Hepatocyte (in vitro differentiated cells): ENCODE data around the gene UBR3. TPM values are rescaled to one million over a fixed set of nuclear protein-coding genes. Genes with fewer than 3 reads are reported as not detected.

Experiments used
- DNase-seq: peaks from one replicate; pipeline ENCODE4 v3.0.0-alpha.2; 2016; ENCODE audit warnings: low spot score
- H2AFZ ChIP-seq: fragments of 200-600 bp; sonication (generic); 2 replicates; pipeline ENCODE4 v1.6.0; 2016; ENCODE audit warnings: antibody characterized with exemption, mild to moderate bottlenecking
- H3K27ac ChIP-seq: fragments of 200-600 bp; sonication (generic); 2 replicates; pipeline ENCODE4 v1.5.1; 2016; ENCODE audit warnings: mild to moderate bottlenecking
- H3K27me3 ChIP-seq: fragments of 200-600 bp; sonication (generic); 2 replicates; pipeline ENCODE4 v1.6.1; 2016
- H3K36me3 ChIP-seq: fragments of 200-600 bp; sonication (generic); replicated peaks from 2 replicates; pipeline ENCODE4 v1.5.1; 2016; ENCODE audit warnings: low read depth; ENCODE audit not compliant: insufficient read depth
- H3K4me1 ChIP-seq: fragments of 200-600 bp; sonication (generic); 2 replicates; pipeline ENCODE4 v1.5.1; 2016; ENCODE audit warnings: mild to moderate bottlenecking, moderate library complexity; ENCODE audit not compliant: insufficient read depth
- H3K4me2 ChIP-seq: fragments of 200-600 bp; sonication (generic); 2 replicates; pipeline ENCODE4 v1.6.0; 2016
- H3K4me3 ChIP-seq: fragments of 200-600 bp; sonication (generic); 2 replicates; pipeline ENCODE4 v1.5.1; 2016; ENCODE audit warnings: mild to moderate bottlenecking
- H3K79me2 ChIP-seq: fragments of 200-600 bp; sonication (generic); 2 replicates; pipeline ENCODE4 v1.6.0; 2017; ENCODE audit warnings: mild to moderate bottlenecking
- H3K9me2 ChIP-seq: fragments of 200-600 bp; sonication (generic); replicated peaks from 2 replicates; pipeline ENCODE4 v1.6.0; 2017; ENCODE audit warnings: mild to moderate bottlenecking; ENCODE audit not compliant: insufficient read depth
- H3K9me3 ChIP-seq: fragments of 200-600 bp; sonication (generic); 2 replicates; pipeline ENCODE4 v1.5.1; 2016; ENCODE audit warnings: low read depth, mild to moderate bottlenecking
- H4K20me1 ChIP-seq: fragments of 200-600 bp; sonication (generic); 2 replicates; pipeline ENCODE4 v1.6.0; 2016; ENCODE audit warnings: mild to moderate bottlenecking; ENCODE audit not compliant: insufficient read depth, poor library complexity, severe bottlenecking
- EZH2 ChIP-seq: fragments of 200-600 bp; sonication (generic); IDR thresholded peaks from 2 replicates; pipeline ENCODE4 v1.6.1; 2016; ENCODE audit warnings: antibody characterized with exemption, mild to moderate bottlenecking, borderline replicate concordance
- EZH2phosphoT487 ChIP-seq: fragments of 200-600 bp; sonication (generic); IDR thresholded peaks from one replicate; pipeline ENCODE4 v1.6.1; 2018; ENCODE audit warnings: antibody characterized with exemption, mild to moderate bottlenecking, low read depth, moderate library complexity; ENCODE audit not compliant: unreplicated experiment, severe bottlenecking
- WGBS: methylation state at CpG from one replicate; pipeline ENCODE4 v1.1.6; 2016; ENCODE audit warnings: low lambda C conversion rate; ENCODE audit errors: missing lambda C conversion rate; 5-methylcytosine and 5-hydroxymethylcytosine counted together
- polyA plus RNA-seq: library from polyadenylated mRNA; unstranded; fragments of >200 nt; fragmentation: Nextera tagmentation; extraction: Ambion mirVana; gene quantifications from 2 replicates; pipeline ENCODE4 v1.2.1, GENCODE V29; 2016
- total RNA-seq: library from RNA; depleted of rRNA; stranded (reverse); fragments of >200 nt; gene quantifications from 2 replicates; pipeline ENCODE4 v1.2.3, GENCODE V29; 2014
- TF ChIP-seq, protein P1 (sequence below): fragments of 200-600 bp; sonication (generic); IDR thresholded peaks from 2 replicates; pipeline ENCODE4 v1.5.1; 2016; ENCODE audit warnings: antibody characterized with exemption, mild to moderate bottlenecking; ENCODE audit not compliant: poor library complexity

UBR3 gene
- total and polyA plus RNA-seq, 2 experiments from 2014 or later, result 10.1 to 40.4 TPM

DNA sequence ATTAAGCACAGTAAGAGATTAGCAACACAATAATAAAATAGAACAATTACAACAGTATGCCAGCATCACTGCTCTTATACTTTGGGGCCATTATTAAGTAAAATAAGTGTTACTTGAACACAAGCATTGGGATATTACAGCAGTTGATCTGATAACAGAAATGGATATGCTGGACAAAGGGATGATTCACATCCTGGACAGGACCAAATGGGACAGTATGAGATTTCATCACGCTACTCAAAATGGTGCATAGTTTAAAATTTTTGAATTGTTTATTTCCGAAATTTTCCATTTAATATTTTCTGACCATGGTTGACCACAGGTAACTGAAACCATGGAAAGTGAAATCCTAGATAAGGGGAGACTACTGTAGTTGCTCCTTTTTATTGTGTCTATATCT is 138.2 kb downstream of the UBR3 start:
- peaks cover 5% of the 10 kb centered on the region for H3K4me1 ChIP-seq
- H3K36me3 ChIP-seq, result peaks cover 4% of the 10 kb centered on the region
- no peaks in the 10 kb centered on the region for H3K9me3 ChIP-seq
- TF ChIP-seq, protein P1, sequence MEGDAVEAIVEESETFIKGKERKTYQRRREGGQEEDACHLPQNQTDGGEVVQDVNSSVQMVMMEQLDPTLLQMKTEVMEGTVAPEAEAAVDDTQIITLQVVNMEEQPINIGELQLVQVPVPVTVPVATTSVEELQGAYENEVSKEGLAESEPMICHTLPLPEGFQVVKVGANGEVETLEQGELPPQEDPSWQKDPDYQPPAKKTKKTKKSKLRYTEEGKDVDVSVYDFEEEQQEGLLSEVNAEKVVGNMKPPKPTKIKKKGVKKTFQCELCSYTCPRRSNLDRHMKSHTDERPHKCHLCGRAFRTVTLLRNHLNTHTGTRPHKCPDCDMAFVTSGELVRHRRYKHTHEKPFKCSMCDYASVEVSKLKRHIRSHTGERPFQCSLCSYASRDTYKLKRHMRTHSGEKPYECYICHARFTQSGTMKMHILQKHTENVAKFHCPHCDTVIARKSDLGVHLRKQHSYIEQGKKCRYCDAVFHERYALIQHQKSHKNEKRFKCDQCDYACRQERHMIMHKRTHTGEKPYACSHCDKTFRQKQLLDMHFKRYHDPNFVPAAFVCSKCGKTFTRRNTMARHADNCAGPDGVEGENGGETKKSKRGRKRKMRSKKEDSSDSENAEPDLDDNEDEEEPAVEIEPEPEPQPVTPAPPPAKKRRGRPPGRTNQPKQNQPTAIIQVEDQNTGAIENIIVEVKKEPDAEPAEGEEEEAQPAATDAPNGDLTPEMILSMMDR, result no peak
- no peak for TF ChIP-seq EZH2phosphoT487
- no peak for TF ChIP-seq EZH2
- no peak overlapping the region for H3K4me2 ChIP-seq
- no peaks in the 10 kb centered on the region for H4K20me1 ChIP-seq
- H3K27me3 ChIP-seq, result no peaks in the 10 kb centered on the region
- no peak overlapping the region for H3K4me3 ChIP-seq
- no peak overlapping the region for H2AFZ ChIP-seq
- H3K9me2 ChIP-seq, result no peaks in the 10 kb centered on the region
- no peak overlapping the region for H3K27ac ChIP-seq
- H3K79me2 ChIP-seq, result no peaks in the 10 kb centered on the region
- 100% methylated on average over 2 of the region's 2 CpGs for whole genome bisulfite sequencing
- DNase-seq, result no peak

DNA sequence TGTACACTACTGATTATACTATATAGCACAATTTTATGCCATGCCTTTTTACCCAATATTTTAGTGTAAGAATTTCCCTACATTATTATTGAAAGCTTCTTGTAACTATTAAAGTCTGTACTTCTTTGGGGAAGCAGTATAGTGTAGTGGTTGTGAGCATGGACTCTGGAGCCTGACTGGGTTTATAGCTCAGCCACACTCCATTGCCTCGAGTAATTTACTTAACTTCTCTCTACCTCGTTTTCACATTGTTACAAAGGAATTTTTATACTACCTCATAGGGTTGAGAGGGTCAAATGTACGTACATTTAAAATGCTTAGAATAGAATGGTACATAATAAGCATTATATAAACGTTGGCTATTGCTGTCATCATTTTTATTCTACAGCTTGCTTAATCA is 139.2 kb downstream of the UBR3 start:
- peak; percentile 8 for DNase-seq
- no peak overlapping the region for H3K4me3 ChIP-seq
- H3K4me1 ChIP-seq, result peaks cover 5% of the 10 kb centered on the region
- no peak overlapping the region for H3K27ac ChIP-seq
- H3K4me2 ChIP-seq, result peak overlapping the region; percentile 25
- H3K27me3 ChIP-seq, result no peaks in the 10 kb centered on the region
- no peaks in the 10 kb centered on the region for H3K79me2 ChIP-seq
- no peaks in the 10 kb centered on the region for H4K20me1 ChIP-seq
- 56% methylated on average over 4 of the region's 4 CpGs for WGBS
- no peak overlapping the region for H2AFZ ChIP-seq
- no peaks in the 10 kb centered on the region for H3K9me2 ChIP-seq
- TF ChIP-seq, protein P1, result no peak
- TF ChIP-seq EZH2phosphoT487 (no peak), EZH2 (no peak)
- no peaks in the 10 kb centered on the region for H3K9me3 ChIP-seq
- H3K36me3 ChIP-seq, result peaks cover 4% of the 10 kb centered on the region

DNA sequence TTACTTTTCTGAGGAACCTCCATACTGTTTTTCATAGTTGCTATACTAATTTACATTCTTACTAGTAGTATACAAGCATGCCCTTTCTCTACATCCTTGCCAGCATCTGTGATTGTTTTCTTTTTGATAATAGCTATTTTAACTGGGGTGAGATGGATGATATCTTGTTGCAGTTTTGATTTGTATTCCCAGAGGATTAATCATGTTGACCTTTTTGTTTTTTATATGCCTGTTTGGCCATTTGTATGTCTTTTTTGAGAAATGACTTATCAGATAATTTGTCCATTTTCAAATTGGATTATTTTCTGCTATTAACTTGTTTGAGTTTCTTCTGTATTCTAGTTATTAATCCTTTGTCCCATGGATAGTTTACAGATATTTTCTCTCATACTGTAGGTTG is 141.5 kb downstream of the UBR3 start:
- no peak for DNase-seq
- H4K20me1 ChIP-seq, result no peaks in the 10 kb centered on the region
- H3K4me1 ChIP-seq, result peaks cover 5% of the 10 kb centered on the region
- TF ChIP-seq, protein P1, result no peak
- TF ChIP-seq EZH2phosphoT487, result no peak
- TF ChIP-seq EZH2, result no peak
- no peaks in the 10 kb centered on the region for H3K9me3 ChIP-seq
- H3K27ac ChIP-seq, result no peak overlapping the region
- H3K79me2 ChIP-seq, result no peaks in the 10 kb centered on the region
- H2AFZ ChIP-seq, result no peak overlapping the region
- peaks cover 4% of the 10 kb centered on the region for H3K36me3 ChIP-seq
- H3K9me2 ChIP-seq, result no peaks in the 10 kb centered on the region
- H3K4me3 ChIP-seq, result no peak overlapping the region
- H3K27me3 ChIP-seq, result no peaks in the 10 kb centered on the region
- H3K4me2 ChIP-seq, result no peak overlapping the region

DNA sequence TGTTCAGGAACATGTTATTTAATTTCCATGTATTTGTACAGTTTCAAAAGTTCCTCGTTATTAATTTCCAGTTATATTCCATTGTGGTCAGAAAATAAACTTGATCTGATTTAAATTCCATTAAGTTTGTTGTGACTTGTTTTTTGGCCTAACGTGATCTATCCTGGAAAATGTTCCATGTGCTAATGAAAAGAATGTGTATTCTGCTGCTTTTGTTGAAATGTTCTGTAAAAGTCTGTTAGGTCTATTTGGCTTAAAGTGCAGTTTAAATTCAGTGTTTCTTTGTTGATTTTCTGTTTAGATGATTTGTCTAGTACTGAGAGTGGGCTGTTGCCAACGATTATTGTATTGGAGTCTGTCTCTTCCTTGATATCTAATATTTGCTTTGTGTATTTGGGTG is 148.0 kb downstream of the UBR3 start:
- Histone ChIP-seq H3K4me3 (no peak overlapping the region), H3K9me3 (peaks cover 9% of the 10 kb centered on the region), H3K27ac (no peak overlapping the region), H4K20me1 (no peaks in the 10 kb centered on the region), H2AFZ (no peak overlapping the region), H3K4me2 (no peak overlapping the region), H3K9me2 (no peaks in the 10 kb centered on the region), H3K4me1 (no peaks in the 10 kb centered on the region), H3K79me2 (peaks cover 5% of the 10 kb centered on the region), H3K36me3 (no peaks in the 10 kb centered on the region), H3K27me3 (no peaks in the 10 kb centered on the region)
- DNase-seq, result no peak
- 93% methylated on average over 3 of the region's 3 CpGs for WGBS
- TF ChIP-seq EZH2phosphoT487 (no peak), EZH2 (no peak)
- TF ChIP-seq, protein P1, result no peak
